Measurements from ENCODE around the gene TLL2. TPM values are rescaled to one million over a fixed set of nuclear protein-coding genes. Genes with fewer than 3 reads are reported as not detected.

Gene TLL2
- total RNA-seq, 1 experiment from 2014 or later, result 0.14 TPM

- Histone ChIP-seq H3K4me3 (ENCODE audit: low read depth, low read length) (no peak overlapping the region), H3K27me3 (replicated peaks; ENCODE audit: control insufficient read depth, insufficient read depth, low read length) (no peaks in the 10 kb centered on the region), H3K4me1 (no peaks in the 10 kb centered on the region), H3K36me3 (ENCODE audit: control insufficient read depth, insufficient read depth, low read length) (no peaks in the 10 kb centered on the region), H3K9me3 (no peaks in the 10 kb centered on the region)
- no peak for TF ChIP-seq CTCF (IDR thresholded peaks at IDR 0.05; ENCODE audit: insufficient read depth in 1 of 2, low read depth in 1 of 2, low read length in 1 of 2, severe bottlenecking in 1 of 2, unreplicated experiment in 1 of 2)
- POLR2A ChIA-PET, result no interaction called here
- Mint-ChIP-seq H3K4me1 (ENCODE audit: low read depth, unreplicated experiment) (no peaks in the 10 kb centered on the region), H3K36me3 (ENCODE audit: insufficient read depth, unreplicated experiment) (no peaks in the 10 kb centered on the region), H3K4me3 (ENCODE audit: unreplicated experiment) (no peak overlapping the region), H3K9me3 (ENCODE audit: unreplicated experiment) (no peaks in the 10 kb centered on the region), H3K27me3 (ENCODE audit: insufficient read depth, unreplicated experiment) (peaks cover 20% of the 10 kb centered on the region), H3K27ac (ENCODE audit: unreplicated experiment) (no peak overlapping the region)
- intact Hi-C loops (cut with micrococcal nuclease; ENCODE audit: unreplicated experiment), result no loop called here
- CTCF ChIA-PET, result interaction anchor here (0.7 kb wide), 1 partner anchor 135 kb away, joined by 3 read pairs; no protein-coding TSS in a partner anchor
- no TSS peak for BruUV-seq (replicated peaks)
- DNase-seq, result no peak
These were observed 30.7 kb downstream of the TLL2 start for GRCh38 chr10:96482815-96483588.

- CTCF ChIA-PET, result no interaction called here
- intact Hi-C loops (cut with micrococcal nuclease; ENCODE audit: unreplicated experiment), result no loop called here
- no peak for DNase-seq
- no peaks in the 10 kb centered on the region for H3K36me3 Mint-ChIP-seq (ENCODE audit: insufficient read depth, unreplicated experiment)
- no peaks in the 10 kb centered on the region for H3K4me1 Mint-ChIP-seq (ENCODE audit: low read depth, unreplicated experiment)
- Histone ChIP-seq H3K4me1 (no peaks in the 10 kb centered on the region), H3K36me3 (ENCODE audit: control insufficient read depth, insufficient read depth, low read length) (no peaks in the 10 kb centered on the region), H3K4me3 (ENCODE audit: low read depth, low read length) (no peak overlapping the region), H3K27me3 (replicated peaks; ENCODE audit: control insufficient read depth, insufficient read depth, low read length) (no peaks in the 10 kb centered on the region), H3K9me3 (no peaks in the 10 kb centered on the region)
- POLR2A ChIA-PET, result no interaction called here
- H3K27me3 Mint-ChIP-seq (ENCODE audit: insufficient read depth, unreplicated experiment), result peaks cover 27% of the 10 kb centered on the region
- no TSS peak for BruUV-seq (replicated peaks)
- no peaks in the 10 kb centered on the region for H3K9me3 Mint-ChIP-seq (ENCODE audit: unreplicated experiment)
- TF ChIP-seq CTCF (IDR thresholded peaks at IDR 0.05; ENCODE audit: insufficient read depth in 1 of 2, low read depth in 1 of 2, low read length in 1 of 2, severe bottlenecking in 1 of 2, unreplicated experiment in 1 of 2), result no peak
- H3K4me3 Mint-ChIP-seq (ENCODE audit: unreplicated experiment), result no peak overlapping the region
- no peak overlapping the region for H3K27ac Mint-ChIP-seq (ENCODE audit: unreplicated experiment)
These were observed 35.4 kb downstream of the TLL2 start for GRCh38 chr10:96478355-96478754.

GRCh38 chr10:96473866-96474265 is 39.9 kb downstream of the TLL2 start:
- ChIA-PET POLR2A (no interaction called here), CTCF (no interaction called here)
- H3K36me3 Mint-ChIP-seq (ENCODE audit: insufficient read depth, unreplicated experiment), result no peaks in the 10 kb centered on the region
- Histone ChIP-seq H3K9me3 (no peaks in the 10 kb centered on the region), H3K27me3 (replicated peaks; ENCODE audit: control insufficient read depth, insufficient read depth, low read length) (no peaks in the 10 kb centered on the region), H3K36me3 (ENCODE audit: control insufficient read depth, insufficient read depth, low read length) (no peaks in the 10 kb centered on the region), H3K4me1 (no peaks in the 10 kb centered on the region), H3K4me3 (ENCODE audit: low read depth, low read length) (no peak overlapping the region)
- BruUV-seq (replicated peaks), result no TSS peak
- intact Hi-C loops (cut with micrococcal nuclease; ENCODE audit: unreplicated experiment), result no loop called here
- no peak for TF ChIP-seq CTCF (IDR thresholded peaks at IDR 0.05; ENCODE audit: insufficient read depth in 1 of 2, low read depth in 1 of 2, low read length in 1 of 2, severe bottlenecking in 1 of 2, unreplicated experiment in 1 of 2)
- no peak overlapping the region for H3K27ac Mint-ChIP-seq (ENCODE audit: unreplicated experiment)
- no peak for DNase-seq
- no peaks in the 10 kb centered on the region for H3K9me3 Mint-ChIP-seq (ENCODE audit: unreplicated experiment)
- H3K27me3 Mint-ChIP-seq (ENCODE audit: insufficient read depth, unreplicated experiment), result peaks cover 23% of the 10 kb centered on the region
- no peak overlapping the region for H3K4me3 Mint-ChIP-seq (ENCODE audit: unreplicated experiment)
- no peaks in the 10 kb centered on the region for H3K4me1 Mint-ChIP-seq (ENCODE audit: low read depth, unreplicated experiment)
